ENCODE results near the gene NPTXR. TPM values are rescaled to one million over a fixed set of nuclear protein-coding genes. Genes with fewer than 3 reads are reported as not detected.

The NPTXR gene
- total and polyA plus RNA-seq, 2 donors (not counting 3 experiments of a cell fraction or from before 2014, with no cell fraction given): 0.37 to 0.73 TPM

DNA sequence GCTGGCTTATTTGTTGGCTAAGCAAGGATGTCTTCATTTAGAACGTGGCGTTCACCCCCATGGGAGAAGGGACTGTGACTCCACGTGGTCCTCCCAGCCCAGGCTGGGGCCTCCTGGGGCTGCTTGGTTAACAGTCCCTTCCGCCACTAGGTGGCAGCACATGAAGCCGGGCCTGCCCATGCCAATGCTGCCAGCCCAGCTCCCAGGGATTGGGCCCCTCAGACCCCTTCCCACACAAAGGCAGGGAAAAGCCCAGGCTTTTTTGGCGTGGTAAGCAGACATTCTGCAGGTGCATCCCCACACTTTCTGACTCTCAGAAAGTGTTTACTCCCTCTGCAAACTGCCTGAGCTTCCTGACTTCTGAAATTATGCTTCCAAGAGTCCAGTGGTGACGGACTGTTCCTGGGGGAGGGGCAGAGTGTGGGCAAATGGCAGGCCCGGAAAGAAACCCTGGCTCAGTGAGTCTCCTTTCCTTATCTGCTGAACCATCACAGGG, 25.1 kb upstream of the NPTXR start:
- no peak overlapping the region for H3K4me3 ChIP-seq (replicated peaks in 1 of 3; ENCODE audit: insufficient read depth in 1 of 3, low read depth in 1 of 3, low read length in 3 of 3)

More for the DNA sequence above, 25.1 kb upstream of the NPTXR start:
- DNase-seq (ENCODE audit: low read depth, low spot score) (peak; percentile 58), FAIRE-seq (peak; percentile 85)
- Histone ChIP-seq H3K79me2 (ENCODE audit: control insufficient read depth, insufficient read depth, low read length) (peaks cover 21% of the 10 kb centered on the region), H2AFZ (ENCODE audit: low read depth, low read length) (no peak overlapping the region), H3K9me1 (replicated peaks; ENCODE audit: control insufficient read depth, extremely low read depth, insufficient read depth, low read length) (no peaks in the 10 kb centered on the region), H3K4me2 (ENCODE audit: insufficient read depth, low read length) (no peak overlapping the region), H3K9me3 (replicated peaks; ENCODE audit: control insufficient read depth, insufficient read depth, low read length) (no peaks in the 10 kb centered on the region), H3K27me3 (ENCODE audit: control insufficient read depth in 2 of 2, insufficient read depth in 2 of 2, low read length in 2 of 2) (peaks cover 4 to 9% of the 10 kb centered on the region in 2 experiments), H3K4me1 (ENCODE audit: control insufficient read depth, extremely low read depth, insufficient read depth, low read length) (peaks cover 35% of the 10 kb centered on the region), H4K20me1 (replicated peaks; ENCODE audit: control insufficient read depth, extremely low read depth, insufficient read depth, low read length) (no peaks in the 10 kb centered on the region), H3K27ac (ENCODE audit: insufficient read depth, low read depth, low read length) (no peak overlapping the region), H3K9ac (replicated peaks; ENCODE audit: extremely low read depth, insufficient read depth, low read length) (no peak overlapping the region), H3K36me3 (ENCODE audit: control insufficient read depth in 2 of 2, extremely low read depth in 1 of 2, insufficient read depth in 2 of 2, low read length in 2 of 2) (peaks cover 3 to 5% of the 10 kb centered on the region in 2 experiments)
- POLR2A ChIA-PET: no interaction called here
- intact Hi-C loops (cut with micrococcal nuclease) (no loop called here), dilution Hi-C loops (cut with MboI; ENCODE audit: extremely low pct_ligation_motif_present, low sequenced_read_pairs) (no loop called here)
- TF ChIP-seq, protein P1, sequence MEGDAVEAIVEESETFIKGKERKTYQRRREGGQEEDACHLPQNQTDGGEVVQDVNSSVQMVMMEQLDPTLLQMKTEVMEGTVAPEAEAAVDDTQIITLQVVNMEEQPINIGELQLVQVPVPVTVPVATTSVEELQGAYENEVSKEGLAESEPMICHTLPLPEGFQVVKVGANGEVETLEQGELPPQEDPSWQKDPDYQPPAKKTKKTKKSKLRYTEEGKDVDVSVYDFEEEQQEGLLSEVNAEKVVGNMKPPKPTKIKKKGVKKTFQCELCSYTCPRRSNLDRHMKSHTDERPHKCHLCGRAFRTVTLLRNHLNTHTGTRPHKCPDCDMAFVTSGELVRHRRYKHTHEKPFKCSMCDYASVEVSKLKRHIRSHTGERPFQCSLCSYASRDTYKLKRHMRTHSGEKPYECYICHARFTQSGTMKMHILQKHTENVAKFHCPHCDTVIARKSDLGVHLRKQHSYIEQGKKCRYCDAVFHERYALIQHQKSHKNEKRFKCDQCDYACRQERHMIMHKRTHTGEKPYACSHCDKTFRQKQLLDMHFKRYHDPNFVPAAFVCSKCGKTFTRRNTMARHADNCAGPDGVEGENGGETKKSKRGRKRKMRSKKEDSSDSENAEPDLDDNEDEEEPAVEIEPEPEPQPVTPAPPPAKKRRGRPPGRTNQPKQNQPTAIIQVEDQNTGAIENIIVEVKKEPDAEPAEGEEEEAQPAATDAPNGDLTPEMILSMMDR (IDR thresholded peaks at IDR 0.05; ENCODE audit: extremely low read depth in 1 of 2, insufficient read depth in 1 of 2, low read depth in 1 of 2, low read length in 2 of 2): peak; percentile 96 to 98
- TF ChIP-seq FOS (IDR thresholded peaks at IDR 0.05; ENCODE audit: borderline replicate concordance, insufficient read depth, low read length) (no peak), MYC (IDR thresholded peaks at IDR 0.05; ENCODE audit: low read depth, low read length) (peak; percentile 46), GATA2 (IDR thresholded peaks at IDR 0.05; ENCODE audit: insufficient read depth, insufficient read length, low read depth, low read length) (no peak), EZH2 (IDR thresholded peaks at IDR 0.05; ENCODE audit: borderline replicate concordance, low read depth, low read length, severe bottlenecking) (no peak), JUN (IDR thresholded peaks at IDR 0.05; ENCODE audit: borderline replicate concordance, insufficient read depth, insufficient read length, low read depth) (no peak), POLR2AphosphoS5 (IDR thresholded peaks at IDR 0.05; ENCODE audit: insufficient read depth, low read depth, low read length) (no peak), POLR2A (IDR thresholded peaks at IDR 0.05; ENCODE audit: low read depth, low read length) (no peak)
- TF ChIP-seq, protein P2, sequence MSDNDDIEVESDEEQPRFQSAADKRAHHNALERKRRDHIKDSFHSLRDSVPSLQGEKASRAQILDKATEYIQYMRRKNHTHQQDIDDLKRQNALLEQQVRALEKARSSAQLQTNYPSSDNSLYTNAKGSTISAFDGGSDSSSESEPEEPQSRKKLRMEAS (IDR thresholded peaks at IDR 0.05; ENCODE audit: insufficient read depth, insufficient read length): peak; percentile 65
- CTCF ChIA-PET: interaction anchor here (0.5 to 7.0 kb wide), 25 partner anchors 10 to 280 kb away, joined by 3 to 160 read pairs (median 5); partner anchors contain the start of genes APOBEC3B and NPTXR
- BruUV-seq (replicated peaks): no TSS peak
